C1 segment of cervical spinal cord (tissue), 14 donors: ENCODE results near the gene CSTPP1.
A peak's percentile ranks its signal among the peaks of the same experiment; 100 is the strongest.
"Not testable (repeated sequence)": the region's sequence is repeated elsewhere in the genome, so short reads cannot be mapped to it uniquely, and the experiment has no call there.

Experiments used
- DNase-seq, 14 donors: peaks; one replicate each; lab custom pipeline; 2025; lab: John Stamatoyannopoulos, UW

CSTPP1 gene

GRCh38 chr11:47044119-47044518 lies 107.6 kb downstream of the CSTPP1 start:
- DNase-seq = no peak

- no peak for DNase-seq
Measured at GRCh38 chr11:47047972-47048371, 111.4 kb downstream of the CSTPP1 start.

GRCh38 chr11:47050284-47050683 lies 113.7 kb downstream of the CSTPP1 start:
- DNase-seq = no peak

- DNase-seq = no peak
Measured at GRCh38 chr11:47051217-47051616, 114.7 kb downstream of the CSTPP1 start.

GRCh38 chr11:47052165-47052564 lies 115.6 kb downstream of the CSTPP1 start:
- DNase-seq = no peak

GRCh38 chr11:47052576-47052975 lies 116.0 kb downstream of the CSTPP1 start:
- no peak for DNase-seq

GRCh38 chr11:47055534-47055933 lies 119.0 kb downstream of the CSTPP1 start:
- DNase-seq = no peak

GRCh38 chr11:47056261-47056915 lies 119.8 kb downstream of the CSTPP1 start:
- no peak for DNase-seq

GRCh38 chr11:47057365-47057764 lies 120.8 kb downstream of the CSTPP1 start:
- DNase-seq = no peak

- DNase-seq = no peak
Measured at GRCh38 chr11:47060807-47061206, 124.2 kb downstream of the CSTPP1 start.

GRCh38 chr11:47061429-47062178 lies 125.0 kb downstream of the CSTPP1 start:
- DNase-seq = no peak

- no peak for DNase-seq
Measured at GRCh38 chr11:47062736-47063135, 126.2 kb downstream of the CSTPP1 start.

- no peak for DNase-seq
Measured at GRCh38 chr11:47067401-47067800, 130.8 kb downstream of the CSTPP1 start.

- no peak for DNase-seq
Measured at GRCh38 chr11:47070769-47071168, 134.2 kb downstream of the CSTPP1 start.

GRCh38 chr11:47071341-47071740 lies 134.8 kb downstream of the CSTPP1 start:
- DNase-seq = no peak

- DNase-seq = peak in 7 of 14 donors; percentile 3 to 48 (median 17)
Measured at GRCh38 chr11:47071791-47072261, 135.3 kb downstream of the CSTPP1 start.

GRCh38 chr11:47078751-47079521 lies 142.4 kb downstream of the CSTPP1 start:
- no peak for DNase-seq

GRCh38 chr11:47080775-47081174 lies 144.2 kb downstream of the CSTPP1 start:
- not testable (repeated sequence) for DNase-seq

GRCh38 chr11:47083913-47084312 lies 147.4 kb downstream of the CSTPP1 start:
- DNase-seq = no peak

GRCh38 chr11:47087801-47088200 lies 151.2 kb downstream of the CSTPP1 start:
- no peak for DNase-seq

- no peak for DNase-seq
Measured at GRCh38 chr11:47093541-47093940, 157.0 kb downstream of the CSTPP1 start.

GRCh38 chr11:47096871-47097270 lies 160.3 kb downstream of the CSTPP1 start:
- DNase-seq = not testable (repeated sequence)
